ENCODE measurements around the gene SLFN14.

The SLFN14 gene

DNA sequence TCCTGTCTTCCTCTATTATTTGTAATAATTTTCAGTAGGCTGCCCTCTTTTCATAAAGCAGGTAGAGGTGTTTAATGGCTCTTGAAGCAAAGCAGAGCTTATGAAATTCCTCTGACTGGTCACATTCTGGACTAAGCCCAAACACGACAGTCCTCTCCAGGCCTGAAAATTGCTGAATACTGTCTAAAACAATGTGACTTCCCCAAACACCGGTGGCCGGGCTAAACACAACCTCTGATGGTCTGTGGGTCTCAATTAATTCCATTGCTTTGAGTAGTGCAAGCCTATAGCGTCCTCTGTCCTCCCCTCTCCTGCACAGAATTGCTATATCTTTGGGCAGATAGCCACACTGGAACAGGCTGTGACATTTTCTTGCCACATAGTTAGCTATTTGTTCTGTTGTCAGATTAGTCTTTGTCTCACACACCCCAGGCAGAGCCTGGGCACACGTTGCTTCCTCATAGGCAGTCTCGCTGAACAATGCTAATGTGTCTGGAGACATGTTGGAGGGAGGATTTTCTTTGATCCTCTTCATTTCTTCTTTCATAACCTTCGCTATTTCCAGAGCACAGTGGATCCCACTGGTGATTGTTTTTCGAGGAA, 12.3 kb downstream of the SLFN14 start:
- Histone ChIP-seq H3K4me1 (ENCODE audit: low read depth, poor library complexity, severe bottlenecking) (no peaks in the 10 kb centered on the region), H4K20me1 (ENCODE audit: insufficient read depth) (no peaks in the 10 kb centered on the region), H3K4me3 (IDR thresholded peaks at IDR 0.05; ENCODE audit: insufficient read depth, low read depth, low read length) (no peak overlapping the region), H3K27ac (no peak overlapping the region), H2AFZ (ENCODE audit: low read depth) (no peak overlapping the region), H3K4me2 (no peak overlapping the region), H3K9ac (no peak overlapping the region), H3K79me2 (ENCODE audit: insufficient read depth, low read depth) (no peaks in the 10 kb centered on the region), H3K36me3 (ENCODE audit: insufficient read depth) (no peaks in the 10 kb centered on the region), H3K27me3 (ENCODE audit: insufficient read depth, low read depth) (no peaks in the 10 kb centered on the region)
- TF ChIP-seq, protein P1, sequence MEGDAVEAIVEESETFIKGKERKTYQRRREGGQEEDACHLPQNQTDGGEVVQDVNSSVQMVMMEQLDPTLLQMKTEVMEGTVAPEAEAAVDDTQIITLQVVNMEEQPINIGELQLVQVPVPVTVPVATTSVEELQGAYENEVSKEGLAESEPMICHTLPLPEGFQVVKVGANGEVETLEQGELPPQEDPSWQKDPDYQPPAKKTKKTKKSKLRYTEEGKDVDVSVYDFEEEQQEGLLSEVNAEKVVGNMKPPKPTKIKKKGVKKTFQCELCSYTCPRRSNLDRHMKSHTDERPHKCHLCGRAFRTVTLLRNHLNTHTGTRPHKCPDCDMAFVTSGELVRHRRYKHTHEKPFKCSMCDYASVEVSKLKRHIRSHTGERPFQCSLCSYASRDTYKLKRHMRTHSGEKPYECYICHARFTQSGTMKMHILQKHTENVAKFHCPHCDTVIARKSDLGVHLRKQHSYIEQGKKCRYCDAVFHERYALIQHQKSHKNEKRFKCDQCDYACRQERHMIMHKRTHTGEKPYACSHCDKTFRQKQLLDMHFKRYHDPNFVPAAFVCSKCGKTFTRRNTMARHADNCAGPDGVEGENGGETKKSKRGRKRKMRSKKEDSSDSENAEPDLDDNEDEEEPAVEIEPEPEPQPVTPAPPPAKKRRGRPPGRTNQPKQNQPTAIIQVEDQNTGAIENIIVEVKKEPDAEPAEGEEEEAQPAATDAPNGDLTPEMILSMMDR (conservative IDR thresholded peaks at IDR 0.05; ENCODE audit: low read depth, low read length), result no peak

DNA sequence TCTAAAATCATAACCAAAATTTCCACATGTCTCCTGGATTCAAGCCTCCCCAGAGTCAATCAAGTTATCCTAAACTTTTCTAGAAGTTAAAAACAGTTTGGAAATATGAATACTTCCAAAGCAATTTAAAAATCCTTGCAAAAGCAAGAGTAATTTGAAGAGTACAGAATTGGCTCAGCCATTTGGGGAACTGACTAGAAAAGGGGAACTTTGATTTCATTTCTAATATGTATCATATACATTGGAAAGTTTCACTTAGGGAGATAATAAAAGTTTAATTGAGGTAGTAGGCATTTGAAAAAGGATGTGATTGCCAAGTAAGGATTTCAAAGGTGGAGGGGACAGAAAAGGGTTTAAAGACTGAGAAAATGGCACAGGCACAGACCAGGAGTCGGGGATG, 14.1 kb downstream of the SLFN14 start:
- Histone ChIP-seq H4K20me1 (ENCODE audit: insufficient read depth) (no peaks in the 10 kb centered on the region), H3K4me3 (IDR thresholded peaks at IDR 0.05; ENCODE audit: insufficient read depth, low read depth, low read length) (no peak overlapping the region), H3K27me3 (ENCODE audit: insufficient read depth, low read depth) (no peaks in the 10 kb centered on the region), H3K4me1 (ENCODE audit: low read depth, poor library complexity, severe bottlenecking) (peaks cover under 1% of the 10 kb centered on the region), H3K4me2 (no peak overlapping the region), H2AFZ (ENCODE audit: low read depth) (no peak overlapping the region), H3K27ac (no peak overlapping the region), H3K36me3 (ENCODE audit: insufficient read depth) (no peaks in the 10 kb centered on the region), H3K9ac (no peak overlapping the region), H3K79me2 (ENCODE audit: insufficient read depth, low read depth) (no peaks in the 10 kb centered on the region)
- TF ChIP-seq, protein P1 (conservative IDR thresholded peaks at IDR 0.05; ENCODE audit: low read depth, low read length), result no peak

DNA sequence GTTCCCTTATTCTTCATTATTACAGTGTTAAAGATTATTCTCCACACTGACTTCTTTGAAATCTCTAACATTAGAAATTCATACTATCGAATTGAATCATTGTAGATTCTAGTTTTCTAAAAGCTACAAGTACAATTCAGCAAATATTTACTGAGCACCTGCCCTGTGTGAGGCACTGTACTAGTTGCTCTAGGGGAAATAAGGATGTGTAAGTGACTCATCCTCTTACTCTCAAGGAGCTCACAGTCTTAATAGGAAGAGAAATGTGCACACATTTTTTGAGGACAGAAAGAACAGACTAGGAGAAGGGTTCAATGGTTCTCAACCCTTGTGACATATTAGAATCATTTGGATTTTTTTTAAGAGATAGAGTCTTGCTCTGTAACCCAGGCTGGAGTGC, 15.5 kb downstream of the SLFN14 start:
- Histone ChIP-seq H3K4me3 (IDR thresholded peaks at IDR 0.05; ENCODE audit: insufficient read depth, low read depth, low read length) (no peak overlapping the region), H3K4me1 (ENCODE audit: low read depth, poor library complexity, severe bottlenecking) (peaks cover 7% of the 10 kb centered on the region), H4K20me1 (ENCODE audit: insufficient read depth) (no peaks in the 10 kb centered on the region), H3K27me3 (ENCODE audit: insufficient read depth, low read depth) (no peaks in the 10 kb centered on the region), H3K9ac (no peak overlapping the region), H3K79me2 (ENCODE audit: insufficient read depth, low read depth) (no peaks in the 10 kb centered on the region), H3K4me2 (no peak overlapping the region), H3K36me3 (ENCODE audit: insufficient read depth) (no peaks in the 10 kb centered on the region), H2AFZ (ENCODE audit: low read depth) (no peak overlapping the region), H3K27ac (no peak overlapping the region)
- TF ChIP-seq, protein P1 (conservative IDR thresholded peaks at IDR 0.05; ENCODE audit: low read depth, low read length), result no peak

DNA sequence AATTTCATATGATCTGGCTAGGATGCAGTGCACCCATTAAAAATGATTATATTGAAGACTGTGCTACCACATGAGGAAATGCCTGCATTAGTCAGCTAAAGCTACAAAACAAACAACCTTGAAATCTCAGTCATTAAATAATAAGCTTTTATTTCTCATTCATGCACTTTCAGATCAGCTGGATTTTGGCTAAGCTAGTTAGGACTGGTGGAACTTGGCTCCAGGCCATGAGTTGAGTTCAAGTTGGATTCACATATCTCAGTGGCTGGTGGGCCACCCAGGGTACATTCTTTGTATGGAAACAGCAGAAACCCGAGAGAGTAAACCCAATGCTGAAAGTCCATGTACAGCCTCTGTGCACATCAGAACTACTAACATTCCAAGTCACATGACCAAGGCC, 16.8 kb downstream of the SLFN14 start:
- H2AFZ ChIP-seq (ENCODE audit: low read depth), result no peak overlapping the region
- no peaks in the 10 kb centered on the region for H3K79me2 ChIP-seq (ENCODE audit: insufficient read depth, low read depth)
- H3K27ac ChIP-seq, result no peak overlapping the region
- TF ChIP-seq, protein P1 (conservative IDR thresholded peaks at IDR 0.05; ENCODE audit: low read depth, low read length), result no peak
- no peak overlapping the region for H3K9ac ChIP-seq
- H3K4me3 ChIP-seq (IDR thresholded peaks at IDR 0.05; ENCODE audit: insufficient read depth, low read depth, low read length), result no peak overlapping the region
- no peaks in the 10 kb centered on the region for H3K36me3 ChIP-seq (ENCODE audit: insufficient read depth)
- no peaks in the 10 kb centered on the region for H3K27me3 ChIP-seq (ENCODE audit: insufficient read depth, low read depth)
- H4K20me1 ChIP-seq (ENCODE audit: insufficient read depth), result no peaks in the 10 kb centered on the region
- peaks cover 7% of the 10 kb centered on the region for H3K4me1 ChIP-seq (ENCODE audit: low read depth, poor library complexity, severe bottlenecking)
- H3K4me2 ChIP-seq, result no peak overlapping the region

Measured in KMS-11 (cell line).